DMS153 (cell line): ENCODE results near the gene F10.
"Not testable (repeated sequence)": the region's sequence is repeated elsewhere in the genome, so short reads cannot be mapped to it uniquely, and the experiment has no call there.

Experiments used
- DNase-seq: peaks from one replicate; lab custom pipeline; 2025; lab: John Stamatoyannopoulos, UW

F10 gene

DNA sequence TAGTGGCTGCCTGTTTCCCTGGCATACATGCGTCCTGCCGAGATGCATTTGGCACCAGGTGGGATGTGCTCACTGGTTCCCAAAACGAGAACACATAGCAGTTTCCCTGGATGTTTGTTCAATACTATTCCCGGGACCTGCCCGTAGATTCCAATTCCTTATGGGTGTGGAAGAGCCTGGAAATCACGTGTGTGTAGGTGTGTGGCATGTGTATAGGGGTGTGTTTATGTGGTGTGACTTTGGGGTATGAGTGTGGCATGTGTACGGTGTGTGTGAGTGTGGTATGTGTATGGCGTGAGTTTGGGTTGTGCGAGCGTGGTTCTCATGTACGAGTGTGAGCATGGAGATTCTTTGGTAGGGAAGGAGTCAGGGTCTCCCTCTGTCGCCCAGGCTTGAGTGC lies 19.9 kb upstream of the F10 start:
- DNase-seq: no peak

DNA sequence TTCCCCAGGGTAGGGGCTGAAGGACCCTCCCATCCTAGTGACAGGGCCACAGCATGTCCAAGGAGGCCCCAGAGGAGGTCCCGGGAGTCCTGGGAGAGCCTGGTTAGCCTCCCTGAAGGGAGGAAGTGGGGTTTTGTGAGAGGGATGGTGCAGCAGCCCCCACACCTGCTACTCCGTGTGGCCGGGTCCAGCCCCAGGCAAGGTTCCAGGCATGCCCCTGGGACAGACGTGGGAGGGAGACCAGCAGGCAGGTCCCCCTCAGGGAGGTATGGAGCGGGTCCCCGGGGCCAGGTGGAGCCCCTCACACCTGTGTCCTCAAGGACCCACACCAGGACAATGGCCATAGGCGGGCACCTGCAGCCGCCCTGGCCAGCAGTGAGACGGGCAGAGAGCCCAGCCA lies 19.0 kb upstream of the F10 start:
- DNase-seq: no peak

DNA sequence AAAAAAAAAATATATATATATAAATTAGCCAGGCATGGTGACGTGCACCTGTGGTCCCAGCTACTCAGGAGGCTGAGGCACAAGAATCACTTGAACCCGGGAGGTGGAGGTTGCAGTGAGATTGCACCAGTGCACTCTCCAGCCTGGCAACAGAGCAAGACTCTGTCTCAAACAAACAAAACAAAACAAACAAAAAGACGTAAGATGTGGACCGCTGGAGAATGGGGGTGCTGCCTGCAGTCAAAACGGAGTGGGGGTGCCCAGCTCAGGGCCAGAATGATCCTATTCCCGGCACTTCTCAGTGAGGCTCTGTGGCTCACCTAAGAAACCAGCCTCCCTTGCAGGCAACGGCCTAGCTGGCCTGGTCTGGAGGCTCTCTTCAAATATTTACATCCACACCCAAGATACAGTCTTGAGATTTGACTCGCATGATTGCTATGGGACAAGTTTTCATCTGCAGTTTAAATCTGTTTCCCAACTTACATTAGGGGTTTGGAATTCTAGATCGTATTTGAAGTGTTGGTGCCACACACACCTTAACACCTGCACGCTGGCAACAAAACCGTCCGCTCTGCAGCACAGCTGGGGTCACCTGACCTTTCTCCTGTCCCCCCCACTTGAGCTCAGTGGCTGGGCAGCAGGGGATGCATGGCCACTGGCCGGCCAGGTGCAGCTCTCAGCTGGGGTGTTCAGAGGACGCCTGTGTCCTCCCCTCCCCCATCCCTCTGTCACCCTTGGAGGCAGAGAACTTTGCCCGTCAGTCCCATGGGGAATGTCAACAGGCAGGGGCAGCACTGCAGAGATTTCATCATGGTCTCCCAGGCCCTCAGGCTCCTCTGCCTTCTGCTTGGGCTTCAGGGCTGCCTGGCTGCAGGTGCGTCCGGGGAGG lies 17.3 kb upstream of the F10 start, which contains the start of gene F7:
Gene F7, plus strand, starts transcription at position 760 of the 889 bp plus-strand sequence. Its CDS starts 51 bp downstream, at position 811.
- DNase-seq: peak; percentile 26

- DNase-seq: no peak
These were observed 16.6 kb upstream of the F10 start for GRCh38 chr13:113105921-113106452.

GRCh38 chr13:113106711-113107351 lies 15.8 kb upstream of the F10 start:
- no peak for DNase-seq

- not testable (repeated sequence) for DNase-seq
These were observed 14.1 kb upstream of the F10 start for GRCh38 chr13:113108521-113108920.

DNA sequence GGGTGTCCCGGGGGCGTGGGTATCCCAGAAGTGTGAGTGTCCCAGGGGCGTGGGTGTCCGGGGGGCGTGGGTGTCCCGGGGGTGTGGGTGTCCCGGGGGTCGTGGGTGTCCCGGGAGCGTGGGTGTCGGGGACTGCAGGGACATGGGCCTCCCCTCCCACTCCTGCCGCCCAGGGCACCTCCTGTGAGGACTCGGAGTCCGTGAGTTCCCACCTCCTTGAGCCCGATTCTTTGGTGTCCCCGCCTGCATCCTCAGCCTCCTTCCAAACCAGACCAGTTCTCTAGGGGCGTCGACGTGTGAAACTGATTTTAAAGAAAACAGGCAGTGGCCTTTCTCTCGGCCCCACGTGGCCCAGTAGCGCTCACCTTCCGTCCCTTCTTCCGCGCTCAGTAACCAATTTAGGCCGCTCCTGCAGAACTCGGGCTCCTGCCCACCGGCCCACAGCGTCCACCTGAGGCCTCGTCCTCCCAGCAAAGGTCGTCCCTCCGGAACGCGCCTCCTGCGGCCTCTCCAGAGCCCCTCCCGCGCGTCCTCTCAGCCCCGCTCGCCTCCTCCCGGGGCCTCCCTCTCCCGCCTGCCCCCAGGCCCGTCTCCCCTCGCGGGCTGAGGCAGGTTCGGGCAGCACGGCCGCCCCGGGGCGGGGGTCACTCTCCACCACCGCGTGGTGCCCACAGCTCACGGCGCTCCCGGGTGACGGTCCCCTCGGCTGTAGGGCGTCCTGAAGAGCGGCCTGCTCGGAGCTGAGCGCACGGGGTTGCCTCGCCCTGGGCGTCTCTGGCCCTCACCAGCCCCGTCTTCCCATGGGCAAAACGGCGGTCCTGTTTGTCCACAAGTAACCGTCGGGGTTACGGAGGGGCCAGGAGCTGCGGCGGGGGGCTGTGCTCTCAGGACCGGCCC lies 13.2 kb upstream of the F10 start:
- no peak for DNase-seq

DNA sequence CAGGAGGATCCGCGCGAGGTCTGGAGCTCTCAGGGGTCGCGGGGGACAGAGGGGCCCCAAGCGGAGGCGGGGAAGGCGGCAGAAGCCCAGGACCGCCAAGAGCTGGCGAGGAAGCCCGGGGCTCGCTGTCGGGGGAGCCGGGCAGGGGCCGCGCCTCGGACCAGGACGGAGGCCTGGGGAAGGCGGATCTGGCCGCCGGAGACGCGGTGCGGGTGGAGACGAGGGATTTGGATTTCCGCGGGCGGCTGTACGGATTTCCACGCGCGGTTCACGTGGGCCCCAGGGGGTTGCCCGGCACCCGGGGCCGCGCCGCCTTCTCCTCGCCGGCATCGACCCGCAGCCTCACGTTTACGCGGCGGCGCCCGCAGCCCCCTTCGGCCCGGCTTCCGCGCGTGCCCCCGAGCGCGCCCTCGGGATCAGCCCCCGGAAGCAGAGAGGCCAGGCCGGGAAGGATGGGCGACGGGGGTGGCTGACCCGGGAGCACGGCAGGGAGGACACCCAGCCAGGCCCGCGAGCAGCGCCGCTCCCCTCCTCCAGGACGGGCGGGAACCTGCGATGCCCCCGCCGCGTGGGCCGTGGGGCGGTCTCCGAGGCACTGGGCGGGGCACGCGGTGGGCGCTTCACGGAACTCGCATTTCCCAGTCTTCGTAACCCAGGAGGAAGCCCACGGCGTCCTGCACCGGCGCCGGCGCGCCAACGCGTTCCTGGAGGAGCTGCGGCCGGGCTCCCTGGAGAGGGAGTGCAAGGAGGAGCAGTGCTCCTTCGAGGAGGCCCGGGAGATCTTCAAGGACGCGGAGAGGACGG lies 12.3 kb upstream of the F10 start:
- DNase-seq: no peak

GRCh38 chr13:113110852-113111315 lies 11.7 kb upstream of the F10 start:
- no peak for DNase-seq

DNA sequence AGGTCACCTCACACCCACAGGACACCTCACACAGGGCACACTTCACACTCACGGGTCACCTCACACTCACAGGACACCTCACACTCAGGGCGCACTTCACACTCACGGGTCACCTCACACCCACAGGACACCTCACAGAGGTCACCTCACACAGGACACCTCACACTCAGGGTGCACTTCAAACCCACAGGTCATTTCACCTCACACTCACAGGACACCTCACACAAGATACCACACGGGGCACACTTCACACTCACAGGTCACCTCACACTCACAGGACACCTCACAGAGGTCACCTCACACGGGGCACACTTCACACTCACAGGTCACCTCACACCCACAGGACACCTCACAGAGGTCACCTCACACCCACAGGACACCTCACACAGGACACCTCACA lies 10.8 kb upstream of the F10 start:
- DNase-seq: not testable (repeated sequence)

GRCh38 chr13:113112475-113112874 lies 10.1 kb upstream of the F10 start:
- not testable (repeated sequence) for DNase-seq

- DNase-seq: no peak
These were observed 9.4 kb upstream of the F10 start for GRCh38 chr13:113112893-113113845.

DNA sequence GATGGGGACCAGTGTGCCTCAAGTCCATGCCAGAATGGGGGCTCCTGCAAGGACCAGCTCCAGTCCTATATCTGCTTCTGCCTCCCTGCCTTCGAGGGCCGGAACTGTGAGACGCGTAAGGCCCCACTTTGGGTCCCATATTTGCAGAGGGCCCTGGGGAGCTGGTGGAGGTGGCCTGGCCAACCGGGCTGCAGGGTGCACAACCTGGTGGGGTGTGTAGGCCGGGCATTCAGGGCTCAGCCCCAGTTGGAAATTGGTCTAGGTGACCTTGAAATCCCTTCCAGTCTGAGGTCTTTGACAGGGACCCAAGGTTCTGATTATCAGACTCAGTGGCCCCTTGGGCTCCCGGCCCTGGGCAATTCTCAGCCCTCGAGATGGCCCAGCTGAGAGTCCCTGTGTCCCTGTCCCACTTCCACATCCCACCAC lies 8.7 kb upstream of the F10 start:
- DNase-seq: no peak

GRCh38 chr13:113114511-113115362 lies 7.9 kb upstream of the F10 start:
- no peak for DNase-seq

GRCh38 chr13:113115363-113116205 lies 7.0 kb upstream of the F10 start:
- no peak for DNase-seq

DNA sequence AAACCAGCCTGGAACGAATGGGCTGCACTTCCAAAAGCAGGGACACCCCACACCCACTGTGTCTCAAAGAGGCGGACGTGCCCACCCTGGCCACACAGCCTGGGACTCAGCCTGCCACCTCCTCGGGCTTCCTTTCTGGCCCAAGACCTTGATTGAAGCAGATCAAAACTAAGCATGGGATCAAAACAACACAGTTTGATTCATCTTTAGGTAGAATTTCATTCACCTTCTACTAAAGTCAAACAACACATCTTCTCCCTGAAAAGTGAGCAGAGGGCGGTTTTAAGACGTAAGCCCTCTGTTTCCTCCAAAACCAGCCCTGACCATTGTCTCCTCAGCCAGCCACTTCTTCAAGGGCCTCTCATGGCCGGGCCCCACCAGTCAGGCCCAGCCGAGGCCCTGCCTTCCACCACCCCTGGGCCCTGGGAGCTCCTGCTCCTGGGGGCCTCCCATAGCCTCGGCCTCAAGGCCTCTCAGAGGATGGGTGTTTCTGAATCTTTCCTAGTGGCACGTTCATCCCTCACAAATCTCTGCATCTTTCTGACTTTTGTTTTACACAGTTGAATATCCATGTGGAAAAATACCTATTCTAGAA lies 6.3 kb upstream of the F10 start:
- DNase-seq: no peak

DNA sequence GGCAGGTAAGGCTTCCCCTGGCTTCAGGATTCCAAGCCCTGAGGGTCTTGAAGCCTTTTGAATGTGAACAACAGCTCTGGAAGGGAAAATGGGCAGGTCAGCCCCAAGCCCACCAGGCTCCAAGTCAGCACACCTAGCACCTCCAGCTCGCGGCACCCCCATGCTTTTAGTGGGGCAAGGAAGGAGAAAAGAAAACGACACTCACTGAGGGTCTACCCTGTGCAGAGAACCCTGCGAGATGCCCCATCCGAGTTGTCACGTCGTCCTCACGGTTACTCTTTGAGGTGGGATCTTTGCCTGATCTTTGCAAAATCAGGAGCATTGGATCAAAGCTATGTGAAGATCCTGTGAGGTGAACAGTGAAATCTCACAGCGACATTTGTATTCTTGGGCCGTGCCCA lies 5.7 kb upstream of the F10 start:
- DNase-seq: no peak
